NCI-H2107 (cell line): ENCODE results near the gene LONP2.
A peak's percentile ranks its signal among the peaks of the same experiment; 100 is the strongest.
"Not testable (repeated sequence)": the region's sequence is repeated elsewhere in the genome, so short reads cannot be mapped to it uniquely, and the experiment has no call there.

Experiments used
- DNase-seq: peaks from one replicate; lab custom pipeline; 2025; lab: John Stamatoyannopoulos, UW

LONP2 gene

DNA sequence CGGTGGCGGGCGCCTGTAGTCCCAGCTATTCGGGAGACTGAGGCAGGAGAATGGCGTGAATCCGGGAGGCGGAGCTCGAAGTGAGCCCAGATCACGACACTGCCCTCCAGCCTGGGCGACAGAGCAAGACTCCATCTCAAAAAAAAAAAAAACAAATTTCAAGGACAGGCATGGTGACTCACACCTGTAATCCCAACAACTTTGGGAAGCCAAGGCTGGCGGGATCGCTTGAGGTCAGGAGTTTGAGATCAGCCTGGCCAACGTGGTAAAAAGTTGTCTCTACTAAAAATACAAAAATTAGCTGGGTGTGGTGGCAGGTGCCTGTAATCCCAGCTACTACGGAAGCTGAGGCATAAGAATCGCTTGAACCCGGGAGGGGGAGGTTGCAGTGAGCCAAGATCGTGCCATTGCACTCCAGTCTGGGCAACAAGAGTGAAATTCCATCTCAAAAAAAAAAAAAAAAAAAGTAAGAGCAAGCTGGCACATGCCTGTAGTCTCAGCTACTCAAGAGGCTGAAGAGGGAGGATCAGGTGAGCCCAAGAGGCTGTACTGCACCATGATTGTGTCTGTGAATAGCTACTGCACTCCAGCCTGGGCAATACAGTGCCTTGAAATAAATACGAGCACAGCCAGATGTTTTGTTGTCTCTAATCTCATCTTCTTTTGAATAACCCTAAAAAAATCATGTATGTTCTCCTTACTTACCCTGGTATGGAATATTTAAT is 126.7 kb downstream of the LONP2 start:
- DNase-seq, result not testable (repeated sequence)

DNA sequence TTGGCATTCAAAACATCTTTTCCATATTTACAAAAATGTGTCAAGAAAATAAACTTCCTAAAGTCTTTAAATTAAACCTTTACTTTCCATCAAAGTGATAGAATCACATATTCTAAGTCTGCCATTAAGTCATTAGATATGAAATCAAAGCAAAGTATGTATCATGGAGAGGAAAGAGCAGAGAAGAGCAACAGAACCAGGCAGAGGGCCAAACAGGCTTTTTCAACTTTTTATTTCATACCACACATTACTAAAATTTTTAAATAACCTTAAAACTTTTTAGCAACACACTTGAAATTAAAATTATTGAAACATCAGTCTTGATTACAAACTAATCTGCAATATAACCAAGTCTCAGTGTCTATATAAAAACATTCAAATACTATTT is 127.3 kb downstream of the LONP2 start:
- DNase-seq, result no peak

GRCh38 chr16:48372744-48373143 is 128.6 kb downstream of the LONP2 start:
- DNase-seq, result no peak

GRCh38 chr16:48373258-48374029 is 129.3 kb downstream of the LONP2 start:
- DNase-seq, result no peak

GRCh38 chr16:48374255-48374654 is 130.2 kb downstream of the LONP2 start:
- DNase-seq, result no peak

GRCh38 chr16:48377301-48377700 is 133.2 kb downstream of the LONP2 start:
- DNase-seq, result not testable (repeated sequence)

DNA sequence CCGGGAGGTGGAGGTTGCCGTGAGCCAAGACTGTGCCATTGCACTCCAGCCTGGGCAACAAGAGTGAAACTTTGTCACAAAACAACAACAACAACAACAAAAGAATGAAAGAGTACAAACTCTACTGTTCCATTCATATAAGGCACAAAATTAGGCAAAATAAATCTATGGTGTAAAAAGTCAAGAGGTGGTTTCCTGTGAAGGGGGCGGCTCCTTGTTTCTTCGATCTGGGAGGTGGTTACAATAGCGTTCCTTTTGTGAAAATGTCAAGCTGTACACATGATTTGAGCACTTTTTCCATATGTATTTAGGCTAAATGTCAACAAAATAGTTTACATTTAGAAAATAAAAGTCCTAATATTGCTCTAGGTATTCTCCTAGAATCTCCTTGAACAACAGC is 134.2 kb downstream of the LONP2 start:
- no peak for DNase-seq

DNA sequence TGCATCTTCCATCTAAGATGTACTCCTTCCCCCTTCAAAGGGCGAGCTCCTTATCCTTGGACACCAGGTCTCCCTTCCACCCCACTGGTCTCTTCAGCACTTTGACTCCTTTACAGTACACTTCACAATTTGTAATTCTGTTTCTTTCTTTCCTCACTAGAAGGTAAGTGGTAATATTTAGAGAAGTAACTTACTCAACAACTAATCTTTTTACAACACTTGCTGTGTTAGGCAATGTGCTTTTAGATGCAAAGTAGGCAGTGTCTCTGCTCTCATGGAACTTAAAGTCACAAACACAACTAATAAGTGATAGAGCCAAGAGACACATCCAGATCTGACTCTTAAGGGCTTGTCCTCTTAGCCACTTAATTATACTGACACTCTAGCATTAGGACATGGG is 134.7 kb downstream of the LONP2 start:
- DNase-seq, result no peak

- DNase-seq, result no peak
Measured at GRCh38 chr16:48381201-48381600, 137.1 kb downstream of the LONP2 start.

GRCh38 chr16:48382131-48382530 is 138.0 kb downstream of the LONP2 start:
- no peak for DNase-seq

DNA sequence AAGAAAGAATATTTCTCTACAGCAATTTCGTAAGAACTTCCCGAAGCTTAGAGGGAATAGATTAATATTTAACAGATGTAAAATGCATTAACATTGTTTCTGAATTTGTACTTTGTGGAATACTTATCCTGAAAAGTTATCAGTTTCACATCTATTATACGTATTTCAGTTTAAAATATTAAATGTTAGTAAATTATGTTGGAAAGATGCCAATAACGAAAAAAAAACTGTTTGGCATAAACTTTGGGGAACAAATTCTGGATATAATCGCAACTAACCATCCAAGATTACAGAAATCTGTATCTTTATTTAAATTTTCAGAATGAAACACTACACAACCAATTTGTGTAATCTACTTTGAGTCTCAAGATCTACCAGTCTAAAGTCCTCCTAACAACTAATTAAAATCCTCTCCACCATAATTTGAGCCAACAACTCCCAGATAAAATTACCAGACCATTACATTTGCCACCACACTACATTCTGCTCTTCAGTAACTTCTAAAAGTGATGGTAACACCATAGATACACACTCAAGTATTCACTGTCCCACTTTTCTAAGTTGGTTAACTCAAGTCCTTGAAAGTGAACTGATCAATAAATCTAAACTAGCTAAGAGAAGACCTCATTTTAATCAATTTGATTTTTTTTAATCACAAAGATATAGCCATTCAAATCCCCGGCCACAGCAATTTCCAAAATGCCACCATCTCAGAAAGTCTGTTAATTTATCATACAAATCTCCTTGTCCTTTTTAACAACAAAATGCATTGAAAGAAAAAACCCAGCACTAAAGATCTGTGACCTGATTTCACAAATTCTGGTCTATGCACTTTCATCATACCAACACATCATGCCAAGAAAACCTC is 139.1 kb downstream of the LONP2 start:
- no peak for DNase-seq

DNA sequence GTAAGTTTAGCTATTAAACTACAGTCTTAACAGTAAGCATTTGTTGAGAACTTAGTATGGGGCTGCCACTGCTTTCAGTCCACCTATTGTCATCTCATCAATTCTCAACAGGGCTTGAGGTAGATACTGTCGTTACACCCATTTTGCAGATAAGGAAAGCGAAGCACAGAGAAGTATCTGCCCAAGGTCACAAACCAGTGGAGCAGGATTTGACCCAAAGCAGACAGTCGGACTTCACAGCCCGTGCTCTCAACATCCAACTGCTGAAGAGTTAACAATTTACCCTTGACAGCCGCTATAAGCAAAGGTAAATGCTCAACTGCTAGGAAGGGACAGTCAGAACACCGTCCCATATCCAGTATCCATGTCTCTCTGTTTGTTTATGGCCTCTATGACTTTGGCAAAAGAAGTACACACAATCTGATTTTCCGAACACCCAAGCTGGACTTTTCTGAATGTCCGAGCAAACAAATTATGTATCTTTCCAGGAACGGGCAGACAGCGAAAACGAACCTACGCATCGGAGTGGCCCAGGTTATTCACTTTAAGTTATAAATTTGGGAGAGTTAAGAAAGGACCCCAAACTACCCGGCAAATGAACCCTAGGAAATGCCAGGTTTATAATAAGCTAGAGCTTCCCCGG is 139.9 kb downstream of the LONP2 start:
- DNase-seq, result no peak

DNA sequence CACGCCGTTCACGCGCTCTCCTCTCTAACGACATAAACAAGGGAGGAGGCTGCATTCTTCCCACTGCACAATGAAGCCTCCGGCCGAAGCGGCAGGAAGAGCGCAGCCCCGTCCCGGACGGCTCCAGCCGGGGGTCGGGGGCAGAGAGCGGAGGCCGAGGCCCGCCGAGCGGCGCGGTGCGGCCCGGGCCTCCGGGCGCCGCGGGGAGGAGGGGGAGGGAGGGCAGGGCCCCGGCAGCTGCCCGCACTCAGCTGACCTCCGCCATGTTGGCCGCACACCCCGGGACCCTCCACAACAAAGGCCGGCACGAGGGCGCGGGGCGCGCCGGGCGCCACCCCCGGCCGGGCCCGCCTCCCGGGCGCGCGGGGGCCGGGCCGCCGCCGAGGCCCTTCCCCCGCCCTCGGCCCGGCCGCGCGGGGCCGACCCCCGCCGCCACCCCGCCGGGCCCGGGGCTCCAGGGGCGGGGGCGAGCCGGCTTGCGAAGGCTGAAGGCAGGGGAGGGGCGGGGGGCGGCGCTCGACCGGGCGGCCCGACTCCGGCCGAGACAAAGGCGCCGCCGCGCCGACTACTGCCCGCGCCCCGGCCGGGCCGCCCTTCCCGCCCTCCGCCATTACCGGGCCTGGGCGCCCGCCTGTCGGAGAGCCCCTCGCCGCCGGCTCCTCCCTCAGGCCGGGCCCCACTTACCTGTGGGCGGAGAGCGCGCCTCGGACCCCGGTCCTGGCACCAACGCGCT is 140.6 kb downstream of the LONP2 start:
- DNase-seq, result peak; percentile 18

- DNase-seq, result peak; percentile 65
Measured at GRCh38 chr16:48385253-48386150, 141.4 kb downstream of the LONP2 start, which contains the start of gene SIAH1. SIAH1 (minus strand) TSS chr16:48385413; CDS start chr16:48362428, 22,985 bp downstream.

DNA sequence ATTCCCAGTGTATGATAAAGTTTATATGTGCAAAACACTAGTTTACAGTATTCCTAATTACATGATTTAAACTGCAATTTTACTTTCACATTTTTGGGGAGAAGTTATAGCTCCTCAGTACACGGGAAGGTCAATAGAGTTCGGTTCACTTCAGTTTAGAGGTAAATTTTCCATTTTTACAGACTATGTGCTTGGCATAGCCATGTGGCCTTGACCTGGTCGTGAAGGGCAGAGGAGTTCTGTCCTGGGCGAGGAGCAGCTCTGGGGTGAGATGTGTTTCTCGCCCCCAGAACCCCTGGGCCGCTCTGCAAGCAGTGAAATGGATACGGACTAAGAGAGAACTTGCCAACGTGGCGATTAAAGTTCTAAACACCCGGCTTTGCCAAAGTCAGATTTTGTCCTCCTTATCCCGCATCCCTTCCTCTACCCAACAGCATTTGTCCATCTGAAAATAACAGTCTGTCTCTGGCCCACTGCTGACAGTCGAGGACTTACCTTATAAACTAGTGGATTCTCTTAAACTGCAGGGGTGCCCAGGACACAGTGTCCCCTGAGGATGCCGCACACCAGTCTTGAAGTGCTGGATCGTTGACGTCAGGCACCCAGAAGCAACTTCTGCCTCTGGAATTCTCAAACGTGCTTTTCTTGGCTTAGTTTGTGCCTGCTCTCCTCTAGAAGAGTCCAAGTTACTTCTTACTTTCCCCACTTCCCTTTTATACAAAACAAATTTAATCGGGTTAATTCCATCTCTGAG is 142.6 kb downstream of the LONP2 start:
- no peak for DNase-seq

DNA sequence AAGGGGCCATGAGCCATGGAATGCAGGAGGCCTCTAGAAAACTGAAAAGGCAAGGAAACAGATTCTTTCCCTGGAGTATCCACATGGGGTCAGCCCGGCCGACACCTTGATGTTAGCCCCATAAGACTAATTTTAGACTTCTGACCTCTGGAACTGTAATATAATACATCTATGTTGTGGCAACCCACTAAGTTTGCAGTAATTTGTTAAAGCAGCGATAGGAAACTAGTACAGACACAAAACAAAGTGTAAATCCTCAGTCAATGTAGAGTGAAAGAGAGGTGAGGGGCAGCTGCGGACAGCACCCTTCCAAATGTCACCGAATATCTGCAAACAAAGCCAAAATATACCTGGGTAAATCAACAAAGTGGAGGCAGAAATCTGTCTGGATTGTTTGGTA is 148.3 kb downstream of the LONP2 start:
- no peak for DNase-seq

GRCh38 chr16:48393485-48394354 is 149.6 kb downstream of the LONP2 start:
- DNase-seq, result no peak

DNA sequence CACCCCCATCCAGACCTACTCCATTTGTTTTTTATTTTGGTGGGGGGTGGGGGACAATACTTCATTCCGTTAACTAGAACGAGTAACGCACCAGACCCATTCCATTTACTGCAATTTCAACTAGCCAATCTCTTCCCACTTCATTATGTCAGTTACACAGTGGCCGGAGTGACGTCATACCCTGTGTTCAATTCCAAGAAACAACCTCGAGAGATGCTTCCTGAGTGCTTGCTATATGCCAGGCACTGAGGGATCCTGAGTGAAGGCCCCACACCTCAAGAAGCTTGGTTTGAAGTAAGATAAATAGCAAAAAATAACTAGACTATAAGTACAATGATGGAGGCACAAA is 150.2 kb downstream of the LONP2 start:
- DNase-seq, result no peak

DNA sequence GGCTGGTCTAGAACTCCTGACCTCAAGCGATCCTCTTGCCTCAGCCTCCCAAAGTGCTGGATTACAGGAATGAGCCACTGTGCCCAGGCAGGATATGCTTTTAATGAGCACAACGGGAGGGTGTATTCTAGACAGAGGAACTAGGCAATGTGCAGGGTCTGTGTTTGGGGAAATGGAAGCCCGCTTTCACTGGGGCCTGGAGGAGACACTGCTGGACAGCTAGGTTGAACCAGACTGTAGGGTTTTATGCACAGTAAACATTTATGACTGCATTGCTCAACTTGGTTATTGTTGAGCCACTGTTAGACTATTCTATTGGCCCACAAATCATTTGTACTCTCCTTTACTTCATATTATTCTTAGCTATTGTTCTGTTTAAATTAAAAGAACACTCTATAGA is 151.3 kb downstream of the LONP2 start:
- no peak for DNase-seq
